T-helper 1 cell treated with Interleukin-12 subunit alpha and Interleukin-12 subunit beta and Interleukin-4 antibody, amounts not matched to agents 30 μg/mL and 1 μg/mL, for 36 hours (primary cell): Measurements from ENCODE around the gene CHIC2.

Experiments
- H3K27ac Mint-ChIP-seq: one replicate; pipeline ENCODE4 v1.8.0; 2021; ENCODE audit warnings: mild to moderate bottlenecking, mixed read lengths
- H3K27me3 Mint-ChIP-seq: one replicate; pipeline ENCODE4 v1.8.0; 2021; ENCODE audit warnings: low read depth, mixed read lengths
- H3K36me3 Mint-ChIP-seq: one replicate; pipeline ENCODE4 v1.8.0; 2021; ENCODE audit warnings: low read depth, mixed read lengths
- H3K4me1 Mint-ChIP-seq: one replicate; pipeline ENCODE4 v1.8.0; 2021; ENCODE audit warnings: low read depth, mixed read lengths
- H3K4me3 Mint-ChIP-seq: one replicate; pipeline ENCODE4 v1.8.0; 2021; ENCODE audit warnings: mild to moderate bottlenecking, moderate library complexity, mixed read lengths
- H3K9me3 Mint-ChIP-seq: one replicate; pipeline ENCODE4 v1.8.0; 2021; ENCODE audit warnings: mixed read lengths

The CHIC2 gene

DNA sequence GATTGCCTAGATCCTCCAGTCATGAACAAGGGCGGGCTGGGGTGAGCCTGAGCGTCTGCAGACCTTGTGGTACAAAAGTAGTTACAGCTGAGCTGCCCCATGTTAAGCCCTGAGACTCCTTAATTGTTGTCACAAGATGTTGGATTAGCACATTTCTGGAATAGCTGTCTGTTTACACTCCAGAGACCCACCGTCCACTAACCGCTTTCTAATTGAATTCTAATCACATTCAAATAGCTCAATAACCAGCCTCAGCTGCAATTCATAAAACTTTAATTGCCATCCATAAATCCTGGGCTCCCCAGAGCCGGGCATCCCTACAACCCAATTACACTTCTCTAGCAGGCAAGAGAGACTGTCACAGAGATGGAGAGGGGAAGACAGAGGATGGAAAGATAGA lies 34.0 kb upstream of the CHIC2 start:
- no peak overlapping the region for H3K27ac Mint-ChIP-seq
- peaks cover 93% of the 10 kb centered on the region for H3K27me3 Mint-ChIP-seq
- peaks cover 2% of the 10 kb centered on the region for H3K36me3 Mint-ChIP-seq
- no peaks in the 10 kb centered on the region for H3K9me3 Mint-ChIP-seq
- peaks cover 20% of the 10 kb centered on the region for H3K4me1 Mint-ChIP-seq
- no peak overlapping the region for H3K4me3 Mint-ChIP-seq

DNA sequence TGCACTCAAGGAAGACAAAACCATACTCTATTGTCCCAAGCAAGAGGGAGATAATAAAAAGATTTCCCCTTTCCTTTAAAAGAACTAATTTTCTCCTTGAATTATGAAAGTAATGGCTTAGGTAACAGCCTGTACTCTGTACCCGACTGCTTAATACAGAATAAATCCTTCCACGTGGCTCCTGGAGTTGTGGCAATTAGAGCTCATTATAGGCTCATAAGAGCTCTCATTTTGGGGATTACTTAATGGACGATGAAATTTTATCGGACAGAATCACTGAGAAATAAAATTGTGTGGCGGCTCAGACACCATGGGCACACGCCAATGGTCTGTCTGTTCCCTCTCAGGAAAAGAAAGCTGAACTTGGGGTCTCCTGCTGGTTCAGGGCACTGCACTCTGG lies 32.7 kb upstream of the CHIC2 start:
- Mint-ChIP-seq H3K27ac (no peak overlapping the region), H3K4me1 (peaks cover 18% of the 10 kb centered on the region), H3K9me3 (no peaks in the 10 kb centered on the region), H3K27me3 (peaks cover 93% of the 10 kb centered on the region), H3K4me3 (no peak overlapping the region), H3K36me3 (no peaks in the 10 kb centered on the region)

DNA sequence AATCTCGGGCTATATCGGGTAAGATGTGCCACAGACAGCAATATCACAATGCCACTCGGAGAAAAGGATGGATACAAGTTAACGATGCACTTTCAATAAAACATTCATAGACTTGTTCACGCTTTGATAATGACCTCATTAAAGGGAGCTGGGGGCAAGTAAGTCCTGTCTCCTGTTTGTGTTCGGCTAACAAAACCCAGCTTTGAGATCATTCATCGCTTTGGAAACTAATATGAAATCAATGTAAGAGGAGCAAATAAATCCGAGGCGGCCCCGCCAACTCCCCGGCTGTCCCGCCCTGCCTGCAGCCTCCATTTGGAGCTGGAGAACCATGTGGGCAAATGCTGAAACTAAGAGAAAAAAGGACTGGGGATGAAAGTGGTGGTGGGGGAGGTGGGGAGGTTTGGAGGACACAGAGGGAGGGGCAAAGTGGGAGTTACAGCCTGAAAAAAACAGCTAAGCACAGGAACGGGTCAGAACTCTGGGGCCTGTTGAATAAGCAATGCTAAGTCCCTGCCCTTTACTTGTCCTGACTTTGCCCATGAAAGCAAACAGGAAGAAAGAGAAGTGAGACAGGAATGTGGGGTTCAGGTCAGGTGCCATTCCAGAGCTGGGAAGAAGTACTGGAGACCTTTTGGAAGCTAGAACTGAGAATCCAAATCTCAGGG lies 32.0 kb upstream of the CHIC2 start:
- peaks cover 20% of the 10 kb centered on the region for H3K4me1 Mint-ChIP-seq
- H3K4me3 Mint-ChIP-seq, result no peak overlapping the region
- H3K9me3 Mint-ChIP-seq, result no peaks in the 10 kb centered on the region
- H3K36me3 Mint-ChIP-seq, result no peaks in the 10 kb centered on the region
- no peak overlapping the region for H3K27ac Mint-ChIP-seq
- H3K27me3 Mint-ChIP-seq, result peaks cover 91% of the 10 kb centered on the region

DNA sequence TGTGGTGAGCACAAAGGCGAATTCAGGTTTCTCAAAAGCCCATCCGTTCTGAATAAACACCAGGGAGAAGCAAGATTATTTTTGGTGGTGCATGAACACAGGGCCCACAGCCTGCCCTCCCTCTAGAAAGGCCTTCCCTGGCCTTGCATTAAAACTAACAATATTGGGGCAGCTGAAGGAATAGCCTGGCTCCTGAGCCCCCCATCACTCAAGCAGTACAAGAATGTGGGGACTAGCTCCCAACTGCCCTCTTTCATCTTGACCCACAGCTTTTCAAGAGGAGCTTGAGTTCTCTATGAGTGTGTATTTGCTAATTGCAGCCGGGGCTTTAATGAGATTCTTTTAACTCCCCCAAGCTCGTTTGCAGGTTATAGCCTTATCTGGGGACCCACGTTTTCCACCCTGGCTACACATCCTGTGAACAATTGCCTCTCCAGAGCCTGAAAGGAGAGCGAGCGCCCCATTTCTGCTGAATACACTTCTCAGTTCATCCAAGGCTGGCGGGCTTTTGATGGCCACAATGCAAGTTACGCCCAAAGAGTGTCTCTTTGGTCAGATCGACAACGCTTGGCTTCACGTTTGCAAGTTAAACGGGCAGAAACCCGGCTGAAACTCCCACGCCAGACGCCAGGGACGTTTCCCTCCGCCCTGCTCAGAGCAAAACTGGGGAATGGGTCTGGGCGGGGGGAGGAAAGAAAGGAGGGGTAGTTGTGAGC lies 30.9 kb upstream of the CHIC2 start:
- Mint-ChIP-seq H3K36me3 (no peaks in the 10 kb centered on the region), H3K9me3 (no peaks in the 10 kb centered on the region), H3K4me1 (peaks cover 17% of the 10 kb centered on the region), H3K4me3 (no peak overlapping the region), H3K27me3 (peaks cover 92% of the 10 kb centered on the region), H3K27ac (no peak overlapping the region)

DNA sequence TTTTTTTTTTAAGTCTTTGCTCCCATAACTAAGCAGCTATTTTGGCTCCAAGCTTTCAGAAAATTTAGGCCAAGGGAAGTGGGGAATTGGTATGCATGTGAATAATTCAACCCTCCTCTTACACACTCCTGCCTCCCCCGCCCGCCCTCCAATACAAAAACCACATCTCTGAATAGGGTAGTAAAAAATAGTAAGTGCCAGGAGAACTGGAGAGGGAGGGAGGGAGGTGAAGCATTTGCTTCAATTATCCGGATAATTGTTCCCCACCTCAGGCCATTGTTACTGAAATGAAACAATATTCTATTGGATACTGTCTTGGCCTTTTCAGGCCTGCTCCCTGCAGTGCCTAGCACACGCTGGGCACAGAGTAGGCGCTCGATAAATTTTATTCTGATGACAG lies 30.0 kb upstream of the CHIC2 start:
- Mint-ChIP-seq H3K9me3 (no peaks in the 10 kb centered on the region), H3K36me3 (no peaks in the 10 kb centered on the region), H3K27ac (no peak overlapping the region), H3K27me3 (peaks cover 88% of the 10 kb centered on the region), H3K4me1 (peaks cover 15% of the 10 kb centered on the region), H3K4me3 (no peak overlapping the region)

DNA sequence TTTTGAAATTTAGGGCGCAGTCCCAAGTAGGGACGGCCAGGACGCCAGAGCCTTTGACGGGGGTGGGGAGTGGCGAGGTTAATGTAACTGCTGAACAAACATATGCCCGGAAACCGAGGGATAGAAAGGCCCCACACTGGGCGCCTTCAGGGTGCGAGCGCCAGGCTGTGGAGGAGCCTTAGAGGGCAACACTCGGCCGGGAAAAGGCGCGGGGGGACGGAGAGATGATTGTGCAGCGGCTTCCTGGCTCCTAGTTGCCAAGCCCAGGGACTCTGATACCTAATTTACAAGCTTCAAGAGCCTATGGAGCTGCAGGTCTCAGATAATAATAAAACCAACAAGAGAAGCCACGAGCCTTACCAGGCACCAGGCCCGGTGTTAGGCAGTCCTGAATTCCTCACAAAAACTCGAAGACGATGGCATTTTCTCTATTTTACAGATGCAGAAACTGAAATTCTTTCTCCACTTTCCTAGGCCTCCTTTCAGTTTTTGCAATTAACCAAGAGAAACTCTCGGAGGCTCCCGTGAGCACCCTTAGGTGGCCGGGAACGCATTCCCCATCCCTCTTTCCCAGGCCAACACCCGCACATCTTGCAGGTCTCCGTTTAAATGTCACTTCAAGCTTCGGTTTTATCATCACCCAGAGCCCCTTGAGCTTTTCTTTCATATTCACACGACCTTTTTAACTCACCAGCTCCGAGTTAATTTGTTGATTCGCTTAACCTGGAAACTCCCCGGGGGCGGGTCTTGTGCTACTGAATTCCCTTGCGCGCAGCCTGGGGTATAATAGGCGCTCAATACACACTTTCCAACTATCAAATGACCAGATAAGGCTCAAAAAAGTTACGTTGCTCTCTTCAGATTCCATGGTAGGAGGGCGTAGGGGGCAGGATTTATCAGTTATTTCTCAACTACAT lies 29.2 kb upstream of the CHIC2 start:
- Mint-ChIP-seq H3K27ac (no peak overlapping the region), H3K4me3 (no peak overlapping the region), H3K36me3 (no peaks in the 10 kb centered on the region), H3K4me1 (peaks cover 11% of the 10 kb centered on the region), H3K27me3 (peaks cover 83% of the 10 kb centered on the region), H3K9me3 (no peaks in the 10 kb centered on the region)

DNA sequence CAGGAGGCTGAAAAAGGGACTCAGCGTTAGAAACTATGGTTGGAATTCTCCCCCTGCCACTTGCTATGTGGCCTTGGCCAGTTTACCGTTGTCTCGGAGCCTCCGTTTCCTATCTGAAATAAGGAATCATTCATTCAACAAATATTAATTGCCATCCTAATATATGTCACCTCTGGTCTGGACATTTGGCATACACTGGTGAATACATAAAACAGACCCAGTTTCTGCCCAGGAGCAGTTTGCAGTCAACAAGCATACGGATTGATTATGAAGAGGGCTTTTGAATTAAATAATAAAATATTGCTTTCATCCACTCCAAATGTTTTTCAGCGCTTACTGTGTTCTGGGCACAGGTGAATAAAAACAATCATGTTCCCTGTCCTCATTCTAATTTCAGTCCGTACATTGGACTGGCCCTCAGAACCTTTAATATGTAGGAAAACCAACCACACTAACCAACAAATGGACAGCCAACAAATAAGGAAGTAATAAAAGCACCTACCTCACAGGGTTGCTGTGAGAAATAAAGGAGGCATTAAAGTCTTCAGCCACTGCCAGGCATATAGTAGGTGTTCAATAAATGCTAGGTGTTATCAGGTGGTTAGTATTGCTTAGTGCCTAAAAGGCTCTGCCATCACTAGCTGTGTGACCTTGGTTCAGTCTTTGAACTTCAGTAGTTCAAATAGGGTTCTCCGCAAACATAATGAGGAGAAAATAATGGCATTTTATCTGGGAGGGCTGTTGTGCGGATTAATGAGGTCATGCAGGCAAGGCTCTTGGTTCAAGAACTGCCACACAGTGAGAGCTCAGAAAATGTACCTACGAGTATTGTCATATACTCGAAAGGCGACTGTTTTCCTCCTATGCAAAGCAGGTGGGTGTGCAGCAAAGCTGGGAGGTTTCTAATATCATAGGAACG lies 28.3 kb upstream of the CHIC2 start:
- Mint-ChIP-seq H3K36me3 (no peaks in the 10 kb centered on the region), H3K4me3 (peak overlapping the region; percentile 84), H3K27me3 (peaks cover 83% of the 10 kb centered on the region), H3K9me3 (no peaks in the 10 kb centered on the region), H3K4me1 (peaks cover 11% of the 10 kb centered on the region), H3K27ac (no peak overlapping the region)

DNA sequence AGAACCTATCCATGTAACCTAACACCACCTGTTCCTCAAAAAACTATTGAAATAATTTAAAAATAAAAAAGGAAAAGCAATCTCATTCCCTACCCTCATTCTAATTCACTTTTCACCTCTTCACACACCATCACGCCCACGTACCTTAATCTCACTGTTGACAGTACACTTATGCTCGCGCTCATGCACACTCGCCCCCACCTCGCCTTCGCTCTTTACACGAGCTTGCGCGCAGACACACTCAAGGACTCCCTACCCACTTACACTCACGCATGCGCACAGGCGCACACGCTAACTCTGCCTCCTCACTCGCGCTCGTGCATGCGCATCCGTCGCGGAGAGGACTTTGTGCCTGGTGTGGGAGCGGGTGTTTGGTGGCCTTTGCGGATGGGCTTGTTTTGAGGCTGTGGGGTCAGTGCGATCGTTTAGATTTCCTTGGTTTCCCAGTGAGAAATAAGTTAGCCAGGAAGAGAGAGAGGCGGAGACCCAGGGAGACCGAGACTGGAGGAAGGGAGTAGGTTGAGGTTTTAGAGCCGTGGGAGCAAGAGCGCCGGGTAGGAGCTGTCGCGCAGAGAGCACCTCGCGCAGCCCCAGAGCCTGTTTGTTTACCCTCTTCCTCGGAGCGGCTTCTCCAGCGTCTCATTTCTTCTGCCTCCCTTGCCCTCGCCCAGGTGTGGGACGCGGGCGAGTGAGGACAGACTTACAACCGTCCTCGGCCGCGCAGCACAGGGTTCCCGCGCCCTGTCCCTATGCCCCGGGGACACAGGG lies 27.4 kb upstream of the CHIC2 start:
- Mint-ChIP-seq H3K36me3 (no peaks in the 10 kb centered on the region), H3K4me3 (peak overlapping the region; percentile 84), H3K27me3 (peaks cover 80% of the 10 kb centered on the region), H3K9me3 (no peaks in the 10 kb centered on the region), H3K27ac (peak overlapping the region; percentile 27), H3K4me1 (peaks cover 11% of the 10 kb centered on the region)

DNA sequence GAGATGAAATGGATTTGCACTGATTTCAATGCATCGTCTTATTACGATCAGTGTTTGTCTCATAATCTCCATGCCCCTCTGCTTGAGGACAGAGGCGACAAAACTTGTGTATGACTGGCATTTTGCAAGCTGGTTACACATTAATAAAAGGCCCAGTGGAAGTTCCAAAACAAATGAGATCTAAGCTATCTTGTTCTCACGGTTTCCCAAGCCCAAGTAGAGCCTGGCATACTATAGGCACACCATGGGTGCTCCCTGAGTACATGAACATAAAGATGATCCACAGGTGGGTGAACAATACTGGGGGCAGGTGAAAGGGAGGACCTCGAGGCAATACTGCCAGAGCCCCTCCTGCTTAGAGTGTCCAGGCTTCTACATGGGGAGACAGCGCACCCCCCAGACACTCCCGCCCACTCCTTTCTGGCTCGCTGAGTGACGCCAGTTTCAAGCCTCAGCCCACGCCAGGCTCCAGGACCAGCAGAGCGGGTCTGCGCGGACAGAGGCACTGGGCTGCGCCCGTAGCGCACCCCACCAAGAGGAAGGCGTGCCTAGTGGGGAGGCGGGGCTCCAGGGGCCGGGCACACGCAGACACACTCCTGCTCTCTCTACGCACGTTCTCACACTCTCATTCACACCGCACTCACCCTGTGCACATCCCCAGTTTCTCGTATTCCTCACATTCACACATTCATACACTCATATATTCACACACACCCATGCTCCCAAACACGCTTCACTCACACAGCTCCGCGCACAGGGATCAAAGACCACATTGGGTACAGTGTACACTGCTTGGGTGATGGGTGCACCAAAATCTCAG lies 26.6 kb upstream of the CHIC2 start:
- H3K9me3 Mint-ChIP-seq, result no peaks in the 10 kb centered on the region
- peaks cover 11% of the 10 kb centered on the region for H3K4me1 Mint-ChIP-seq
- peaks cover 80% of the 10 kb centered on the region for H3K27me3 Mint-ChIP-seq
- H3K4me3 Mint-ChIP-seq, result peak overlapping the region; percentile 84
- H3K36me3 Mint-ChIP-seq, result no peaks in the 10 kb centered on the region
- no peak overlapping the region for H3K27ac Mint-ChIP-seq

DNA sequence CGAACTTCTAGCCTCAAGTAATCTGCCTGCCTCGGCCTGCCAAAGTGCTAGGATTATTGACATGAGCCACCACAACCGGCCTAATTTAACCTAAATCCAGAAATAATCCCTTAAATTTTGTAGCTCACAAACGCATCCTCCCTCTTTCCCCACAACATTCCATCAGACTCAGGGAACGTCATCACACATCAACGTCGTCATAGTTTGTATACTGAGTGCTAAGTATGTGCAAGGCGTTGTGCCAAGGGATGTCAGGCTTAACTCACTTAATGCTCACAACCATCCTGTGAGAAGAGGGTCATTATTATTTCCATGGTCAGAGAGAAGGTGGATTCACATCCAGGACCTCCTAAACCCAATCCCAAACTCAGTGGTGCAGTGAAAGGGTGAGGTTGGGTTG lies 26.0 kb upstream of the CHIC2 start:
- peaks cover 11% of the 10 kb centered on the region for H3K4me1 Mint-ChIP-seq
- no peak overlapping the region for H3K4me3 Mint-ChIP-seq
- H3K9me3 Mint-ChIP-seq, result no peaks in the 10 kb centered on the region
- H3K27ac Mint-ChIP-seq, result no peak overlapping the region
- peaks cover 77% of the 10 kb centered on the region for H3K27me3 Mint-ChIP-seq
- no peaks in the 10 kb centered on the region for H3K36me3 Mint-ChIP-seq

DNA sequence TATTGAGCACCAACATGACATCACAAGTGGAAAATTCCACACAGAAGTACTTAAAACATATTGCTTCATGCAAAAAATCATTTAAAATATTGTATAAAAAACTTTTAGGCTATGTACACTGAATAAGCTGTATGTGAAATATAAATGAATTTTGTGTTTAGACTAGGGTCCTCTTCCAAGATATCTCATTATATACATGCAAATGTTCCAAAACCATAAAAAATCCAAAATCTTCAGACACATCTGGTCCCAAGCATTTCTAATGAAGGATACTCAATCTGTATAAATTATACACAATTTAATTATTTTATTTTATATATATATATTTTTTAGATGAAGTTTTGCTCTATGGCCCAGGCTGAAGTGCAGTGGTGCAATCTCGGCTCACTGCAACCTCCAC lies 25.5 kb upstream of the CHIC2 start:
- Mint-ChIP-seq H3K9me3 (no peaks in the 10 kb centered on the region), H3K4me3 (no peak overlapping the region), H3K36me3 (no peaks in the 10 kb centered on the region), H3K27ac (no peak overlapping the region), H3K27me3 (peaks cover 75% of the 10 kb centered on the region), H3K4me1 (peaks cover 11% of the 10 kb centered on the region)

DNA sequence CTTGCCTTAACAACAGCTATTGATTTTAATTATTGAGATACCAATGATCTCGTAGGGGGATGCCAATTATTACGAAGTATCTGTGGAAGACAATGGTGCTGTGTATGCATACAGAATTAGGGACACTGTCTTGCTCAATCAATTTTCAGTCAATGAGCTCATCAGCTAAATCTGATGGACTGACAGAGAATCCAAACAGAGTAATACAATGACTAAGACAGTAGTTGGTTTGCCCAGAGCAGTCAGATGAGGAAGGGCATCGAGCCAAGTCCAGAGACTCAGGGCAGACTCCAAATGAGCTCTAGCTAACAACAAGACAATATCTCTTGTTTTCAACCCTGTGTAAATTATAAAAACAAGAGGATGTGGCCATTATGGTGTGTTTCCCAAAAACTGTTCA lies 20.9 kb upstream of the CHIC2 start:
- H3K36me3 Mint-ChIP-seq, result no peaks in the 10 kb centered on the region
- H3K4me3 Mint-ChIP-seq, result no peak overlapping the region
- no peak overlapping the region for H3K27ac Mint-ChIP-seq
- H3K4me1 Mint-ChIP-seq, result no peaks in the 10 kb centered on the region
- no peaks in the 10 kb centered on the region for H3K9me3 Mint-ChIP-seq
- H3K27me3 Mint-ChIP-seq, result peaks cover 40% of the 10 kb centered on the region

DNA sequence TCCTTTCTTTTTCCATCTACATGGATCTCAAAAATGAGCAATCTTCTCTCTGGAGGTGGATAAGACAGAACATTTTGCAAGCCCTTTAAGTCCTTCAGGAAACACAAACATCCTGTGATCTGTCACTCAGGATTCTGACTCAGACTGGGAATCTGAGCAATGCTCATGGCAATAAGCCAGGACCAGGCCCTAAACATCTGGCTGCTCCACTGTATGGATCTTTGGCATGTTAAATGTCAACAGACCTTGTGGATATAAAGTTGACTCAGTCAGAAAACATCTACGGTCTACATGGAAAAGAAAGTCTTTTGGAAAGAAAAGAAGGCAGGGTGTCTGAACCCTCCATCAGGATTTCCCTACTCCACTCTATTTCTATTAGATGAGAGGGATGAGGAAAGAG lies 17.8 kb upstream of the CHIC2 start:
- Mint-ChIP-seq H3K27ac (no peak overlapping the region), H3K9me3 (no peaks in the 10 kb centered on the region), H3K36me3 (no peaks in the 10 kb centered on the region), H3K4me1 (no peaks in the 10 kb centered on the region), H3K27me3 (peaks cover 27% of the 10 kb centered on the region), H3K4me3 (no peak overlapping the region)
